Left forelimb (tissue), 1 donor: ENCODE measurements around the gene MED27.
A peak's percentile ranks its signal among the peaks of the same experiment; 100 is the strongest.

Experiments
- DNase-seq: peaks from one replicate; pipeline ENCODE4 v3.0.0-alpha.2; 2018; ENCODE audit warnings: low spot score

MED27 gene

GRCh38 chr9:131836021-131836420, 243.6 kb downstream of the MED27 start:
- no peak for DNase-seq

GRCh38 chr9:131835151-131835910, 244.3 kb downstream of the MED27 start:
- peak; percentile 82 for DNase-seq

- no peak for DNase-seq
Measured at GRCh38 chr9:131834721-131835120, 244.9 kb downstream of the MED27 start.

GRCh38 chr9:131833906-131834305, 245.8 kb downstream of the MED27 start:
- DNase-seq: no peak

- DNase-seq: no peak
Measured at GRCh38 chr9:131833083-131833482, 246.6 kb downstream of the MED27 start.

GRCh38 chr9:131831380-131832165, 248.1 kb downstream of the MED27 start:
- no peak for DNase-seq

GRCh38 chr9:131827821-131828369, 251.8 kb downstream of the MED27 start:
- DNase-seq: no peak

GRCh38 chr9:131826966-131827525, 252.6 kb downstream of the MED27 start:
- DNase-seq: no peak

GRCh38 chr9:131826053-131826452, 253.6 kb downstream of the MED27 start:
- DNase-seq: no peak

- DNase-seq: no peak
Measured at GRCh38 chr9:131824953-131825495, 254.6 kb downstream of the MED27 start.

GRCh38 chr9:131824155-131824594, 255.5 kb downstream of the MED27 start:
- DNase-seq: no peak

GRCh38 chr9:131823701-131824146, 255.9 kb downstream of the MED27 start:
- DNase-seq: no peak

- no peak for DNase-seq
Measured at GRCh38 chr9:131818089-131818488, 261.6 kb downstream of the MED27 start.

GRCh38 chr9:131817627-131818026, 262.0 kb downstream of the MED27 start:
- DNase-seq: no peak

- DNase-seq: no peak
Measured at GRCh38 chr9:131817073-131817472, 262.6 kb downstream of the MED27 start.

GRCh38 chr9:131815970-131816873, 263.4 kb downstream of the MED27 start:
- DNase-seq: no peak

GRCh38 chr9:131814707-131815106, 265.0 kb downstream of the MED27 start:
- no peak for DNase-seq

GRCh38 chr9:131813116-131813515, 266.6 kb downstream of the MED27 start:
- DNase-seq: no peak

GRCh38 chr9:131812116-131812790, 267.4 kb downstream of the MED27 start:
- no peak for DNase-seq

- DNase-seq: no peak
Measured at GRCh38 chr9:131811405-131811804, 268.3 kb downstream of the MED27 start.
